AG09309 (cell line): ENCODE results near the gene IL1F10.

Source experiments
- DNase-seq: peaks from one replicate; pipeline ENCODE4 v3.0.0-alpha.2; 2010; ENCODE audit warnings: low read depth
- H3K4me3 ChIP-seq: 2 replicates; pipeline ENCODE4 v1.5.1; 2011; ENCODE audit warnings: mild to moderate bottlenecking, low read depth, low read length, moderate library complexity; ENCODE audit not compliant: control insufficient read depth
- TF ChIP-seq, protein P1 (sequence below): IDR thresholded peaks from 2 replicates; pipeline ENCODE4 v1.5.1; 2011; ENCODE audit warnings: mild to moderate bottlenecking, low read depth, low read length, inconsistent platforms; ENCODE audit not compliant: insufficient read depth, control insufficient read depth; ENCODE audit errors: missing control alignments

The IL1F10 gene

DNA sequence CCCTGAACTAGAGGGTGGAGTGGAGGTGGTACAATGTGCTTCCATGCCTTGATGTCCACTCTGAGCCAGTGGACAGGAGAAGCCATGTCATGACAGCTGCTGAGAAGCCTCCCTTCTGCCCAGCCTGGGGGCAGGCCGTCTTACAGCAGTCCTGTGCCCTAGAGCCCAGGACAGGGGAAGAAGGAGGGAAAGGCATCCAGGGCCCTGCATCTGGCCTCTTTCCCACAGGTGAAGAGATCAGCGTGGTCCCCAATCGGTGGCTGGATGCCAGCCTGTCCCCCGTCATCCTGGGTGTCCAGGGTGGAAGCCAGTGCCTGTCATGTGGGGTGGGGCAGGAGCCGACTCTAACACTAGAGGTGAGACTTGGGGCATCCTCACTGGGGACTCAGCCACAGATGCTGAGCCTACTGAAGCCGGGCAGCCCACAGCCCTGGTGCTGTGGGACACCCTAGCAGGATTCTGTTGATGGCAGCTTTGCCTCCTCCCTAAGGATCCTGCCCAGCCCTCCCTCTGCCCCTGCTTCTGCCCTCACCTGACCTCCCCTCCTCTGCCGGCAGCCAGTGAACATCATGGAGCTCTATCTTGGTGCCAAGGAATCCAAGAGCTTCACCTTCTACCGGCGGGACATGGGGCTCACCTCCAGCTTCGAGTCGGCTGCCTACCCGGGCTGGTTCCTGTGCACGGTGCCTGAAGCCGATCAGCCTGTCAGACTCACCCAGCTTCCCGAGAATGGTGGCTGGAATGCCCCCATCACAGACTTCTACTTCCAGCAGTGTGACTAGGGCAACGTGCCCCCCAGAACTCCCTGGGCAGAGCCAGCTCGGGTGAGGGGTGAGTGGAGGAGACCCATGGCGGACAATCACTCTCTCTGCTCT is 5.6 kb upstream of the IL1F10 start:
- H3K4me3 ChIP-seq, result no peak overlapping the region

DNA sequence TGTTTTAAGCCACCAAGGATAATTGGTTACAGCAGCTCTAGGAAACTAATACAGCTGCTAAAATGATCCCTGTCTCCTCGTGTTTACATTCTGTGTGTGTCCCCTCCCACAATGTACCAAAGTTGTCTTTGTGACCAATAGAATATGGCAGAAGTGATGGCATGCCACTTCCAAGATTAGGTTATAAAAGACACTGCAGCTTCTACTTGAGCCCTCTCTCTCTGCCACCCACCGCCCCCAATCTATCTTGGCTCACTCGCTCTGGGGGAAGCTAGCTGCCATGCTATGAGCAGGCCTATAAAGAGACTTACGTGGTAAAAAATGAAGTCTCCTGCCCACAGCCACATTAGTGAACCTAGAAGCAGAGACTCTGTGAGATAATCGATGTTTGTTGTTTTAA is 3.5 kb upstream of the IL1F10 start:
- no peak for DNase-seq
- TF ChIP-seq, protein P1, sequence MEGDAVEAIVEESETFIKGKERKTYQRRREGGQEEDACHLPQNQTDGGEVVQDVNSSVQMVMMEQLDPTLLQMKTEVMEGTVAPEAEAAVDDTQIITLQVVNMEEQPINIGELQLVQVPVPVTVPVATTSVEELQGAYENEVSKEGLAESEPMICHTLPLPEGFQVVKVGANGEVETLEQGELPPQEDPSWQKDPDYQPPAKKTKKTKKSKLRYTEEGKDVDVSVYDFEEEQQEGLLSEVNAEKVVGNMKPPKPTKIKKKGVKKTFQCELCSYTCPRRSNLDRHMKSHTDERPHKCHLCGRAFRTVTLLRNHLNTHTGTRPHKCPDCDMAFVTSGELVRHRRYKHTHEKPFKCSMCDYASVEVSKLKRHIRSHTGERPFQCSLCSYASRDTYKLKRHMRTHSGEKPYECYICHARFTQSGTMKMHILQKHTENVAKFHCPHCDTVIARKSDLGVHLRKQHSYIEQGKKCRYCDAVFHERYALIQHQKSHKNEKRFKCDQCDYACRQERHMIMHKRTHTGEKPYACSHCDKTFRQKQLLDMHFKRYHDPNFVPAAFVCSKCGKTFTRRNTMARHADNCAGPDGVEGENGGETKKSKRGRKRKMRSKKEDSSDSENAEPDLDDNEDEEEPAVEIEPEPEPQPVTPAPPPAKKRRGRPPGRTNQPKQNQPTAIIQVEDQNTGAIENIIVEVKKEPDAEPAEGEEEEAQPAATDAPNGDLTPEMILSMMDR, result no peak
- no peak overlapping the region for H3K4me3 ChIP-seq

More for the DNA sequence above, 5.6 kb upstream of the IL1F10 start:
- TF ChIP-seq, protein P1, result no peak
- no peak for DNase-seq

DNA sequence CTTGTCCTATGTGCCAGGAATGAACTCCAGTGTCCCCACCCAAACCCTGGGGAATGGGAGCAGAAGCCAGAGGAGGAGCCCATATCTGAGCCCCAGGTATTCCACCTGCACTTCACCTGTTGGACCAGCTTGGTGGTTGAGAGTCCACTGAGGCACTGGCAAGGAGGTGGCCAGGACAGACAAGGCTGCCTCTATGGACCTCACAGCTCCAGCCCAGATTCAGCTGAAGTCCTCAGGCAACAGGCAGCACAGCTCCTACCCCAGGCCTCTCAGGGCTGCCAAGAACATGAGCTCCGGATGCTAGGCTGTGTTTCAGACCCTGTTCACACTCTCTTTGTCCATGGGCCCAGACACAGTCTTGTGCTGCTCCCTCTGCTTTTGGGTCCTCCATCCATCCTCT is 2.9 kb upstream of the IL1F10 start:
- TF ChIP-seq, protein P1, result no peak
- no peak overlapping the region for H3K4me3 ChIP-seq
- DNase-seq, result no peak

DNA sequence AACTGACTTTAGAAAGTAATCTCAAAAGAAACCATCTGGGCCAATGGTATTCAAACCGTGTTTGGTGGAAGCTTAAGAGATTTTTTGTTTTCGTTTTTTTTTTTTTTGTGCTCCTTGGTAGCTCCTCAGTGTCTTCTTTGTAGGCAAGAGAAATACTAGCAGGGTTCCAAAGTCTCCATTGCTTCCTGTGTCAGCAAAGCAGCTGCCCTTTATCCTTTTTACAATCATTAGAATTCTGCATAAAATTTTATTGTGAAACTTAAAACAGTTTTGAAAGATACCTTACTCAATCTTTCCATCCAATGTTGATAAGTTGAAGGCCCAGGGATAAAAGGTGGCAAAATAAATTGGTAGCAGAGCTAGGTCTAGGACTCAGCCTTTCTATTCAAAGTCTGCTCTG is 479 bp downstream of the IL1F10 start:
- no peak overlapping the region for H3K4me3 ChIP-seq
- DNase-seq, result no peak
- TF ChIP-seq, protein P1, result no peak

DNA sequence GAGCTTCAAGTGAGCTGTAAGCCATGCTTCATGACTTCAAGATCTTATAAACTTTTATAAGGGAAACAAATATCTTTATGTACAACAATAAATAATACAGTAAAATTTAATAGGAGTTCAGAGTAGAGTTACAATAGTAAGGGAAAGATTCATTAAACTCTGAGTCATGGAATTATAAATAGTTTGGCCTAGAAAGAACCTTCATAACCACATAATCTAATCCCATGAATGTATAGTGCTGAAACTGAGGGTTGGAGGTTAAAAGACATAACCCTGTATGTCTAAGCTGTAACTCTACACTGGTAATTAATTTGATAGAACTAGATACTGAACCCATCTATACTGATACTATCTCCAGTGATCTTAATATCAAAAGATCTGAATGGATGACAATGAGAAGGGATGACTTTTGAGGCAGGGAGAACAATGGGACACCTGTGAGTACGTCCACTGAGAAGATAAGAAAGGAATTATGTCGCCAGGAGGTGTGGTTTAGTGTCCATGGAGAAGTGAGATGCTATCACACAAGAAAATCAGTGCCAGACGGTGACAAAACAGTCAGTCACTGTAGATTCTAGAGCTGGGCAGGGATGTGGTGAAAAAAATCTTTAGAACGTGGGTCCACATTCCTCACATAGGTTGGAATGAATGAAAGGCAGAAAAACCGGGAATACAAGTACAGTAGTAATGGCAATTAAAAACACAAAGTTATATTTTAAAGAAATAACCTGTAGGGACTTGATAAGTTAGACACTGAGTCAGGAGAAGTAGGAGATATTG is 1.1 kb downstream of the IL1F10 start:
- no peak for DNase-seq
- H3K4me3 ChIP-seq, result no peak overlapping the region
- TF ChIP-seq, protein P1, result no peak

DNA sequence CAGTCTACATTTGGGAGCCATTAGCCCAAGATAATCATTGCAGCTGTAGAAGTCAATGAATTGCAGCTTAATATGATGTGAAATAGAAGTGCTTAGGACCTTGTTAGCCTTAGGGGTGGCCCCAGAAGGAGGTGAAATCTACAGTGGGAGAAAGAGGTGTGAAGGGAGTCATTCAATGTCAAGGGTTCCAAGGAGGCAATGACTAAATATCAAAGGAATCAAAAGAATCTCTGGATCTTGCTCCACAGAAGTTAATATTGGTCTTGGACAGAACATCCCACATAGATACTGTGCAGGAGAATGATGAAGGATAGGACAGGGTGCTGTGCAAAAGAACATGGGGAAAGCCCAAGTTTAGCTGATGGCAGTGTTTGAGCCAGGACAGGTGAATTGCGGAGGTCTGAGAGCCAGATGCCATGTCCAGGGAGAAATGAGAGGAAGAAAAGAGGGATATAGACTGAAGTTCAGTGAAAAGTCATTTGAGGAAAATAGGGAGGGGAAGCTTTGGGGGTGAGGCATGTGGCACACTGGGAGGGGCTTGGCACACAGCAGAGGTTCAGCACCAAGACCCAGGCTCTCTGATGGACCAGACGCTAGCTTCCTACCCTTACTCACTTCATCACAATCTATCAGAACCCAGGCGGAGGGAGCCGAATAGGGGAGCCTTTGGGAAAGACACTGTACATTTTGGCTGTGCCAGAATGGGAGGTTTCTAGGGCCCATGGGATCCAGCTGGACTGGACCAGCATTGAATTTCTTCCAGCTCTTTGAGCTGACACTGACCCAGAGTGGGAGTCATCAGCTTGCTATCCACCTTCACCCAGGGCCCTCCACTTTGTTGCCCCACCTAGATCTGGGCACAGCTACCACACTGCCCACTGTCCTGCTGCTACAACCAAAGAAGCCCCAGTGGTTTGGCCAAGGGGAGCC is 2.2 kb downstream of the IL1F10 start:
- no peak for DNase-seq
- H3K4me3 ChIP-seq, result no peak overlapping the region
- TF ChIP-seq, protein P1, result no peak
